Activated naive CD8-positive, alpha-beta T cell (primary cell): ENCODE results near the gene CCNYL1.

ENCODE experiments used
- H3K27ac Mint-ChIP-seq: one replicate; pipeline ENCODE4 v1.8.0; 2021; ENCODE audit warnings: mixed read lengths
- H3K27me3 Mint-ChIP-seq: one replicate; pipeline ENCODE4 v1.8.0; 2021; ENCODE audit warnings: mixed read lengths
- H3K36me3 Mint-ChIP-seq: one replicate; pipeline ENCODE4 v1.8.0; 2021; ENCODE audit warnings: mixed read lengths
- H3K4me1 Mint-ChIP-seq: one replicate; pipeline ENCODE4 v1.8.0; 2021; ENCODE audit warnings: low read depth, mixed read lengths
- H3K4me3 Mint-ChIP-seq: one replicate; pipeline ENCODE4 v1.8.0; 2021; ENCODE audit warnings: mild to moderate bottlenecking, mixed read lengths
- H3K9me3 Mint-ChIP-seq: one replicate; pipeline ENCODE4 v1.8.0; 2021; ENCODE audit warnings: low read depth, mixed read lengths

Gene CCNYL1

GRCh38 chr2:207710814-207711740, at the start of gene CCNYL1:
CCNYL1 (plus strand) TSS chr2:207711640; CDS start chr2:207711897, 257 bp downstream.
- Mint-ChIP-seq H3K4me3 (peak within 1 kb of the TSS; percentile 99), H3K27ac (peak within 1 kb of the TSS; percentile 77)

DNA sequence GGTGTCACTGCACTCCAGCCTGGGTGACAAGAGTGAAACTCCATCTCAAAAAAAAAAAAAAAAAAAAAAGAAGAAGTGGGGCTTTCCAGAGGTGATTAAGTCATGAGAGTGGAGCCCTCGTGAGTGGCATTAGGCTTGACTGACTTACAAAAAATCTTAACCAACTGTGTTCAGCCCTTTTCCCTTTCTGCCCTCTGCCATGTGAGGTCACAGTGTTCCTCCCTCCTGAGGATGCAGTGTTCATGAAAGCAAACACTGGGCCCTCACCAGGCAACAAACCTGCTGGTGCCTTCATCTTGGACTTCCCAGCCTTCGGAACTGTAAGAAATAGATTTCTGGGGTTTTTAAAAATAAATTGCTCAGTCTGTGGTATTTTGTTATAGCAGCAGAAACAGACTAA, 49.2 kb upstream of the CCNYL1 start:
- no peaks in the 10 kb centered on the region for H3K27me3 Mint-ChIP-seq
- H3K9me3 Mint-ChIP-seq = no peaks in the 10 kb centered on the region
- H3K4me3 Mint-ChIP-seq = no peak overlapping the region
- H3K27ac Mint-ChIP-seq = no peak overlapping the region
- no peaks in the 10 kb centered on the region for H3K36me3 Mint-ChIP-seq
- no peaks in the 10 kb centered on the region for H3K4me1 Mint-ChIP-seq

More at GRCh38 chr2:207710814-207711740, at the start of gene CCNYL1:
- Mint-ChIP-seq H3K36me3 (no peaks in the 10 kb centered on the region), H3K4me1 (peaks cover 27% of the 10 kb centered on the region), H3K9me3 (no peaks in the 10 kb centered on the region), H3K27me3 (peaks cover 2% of the 10 kb centered on the region)

DNA sequence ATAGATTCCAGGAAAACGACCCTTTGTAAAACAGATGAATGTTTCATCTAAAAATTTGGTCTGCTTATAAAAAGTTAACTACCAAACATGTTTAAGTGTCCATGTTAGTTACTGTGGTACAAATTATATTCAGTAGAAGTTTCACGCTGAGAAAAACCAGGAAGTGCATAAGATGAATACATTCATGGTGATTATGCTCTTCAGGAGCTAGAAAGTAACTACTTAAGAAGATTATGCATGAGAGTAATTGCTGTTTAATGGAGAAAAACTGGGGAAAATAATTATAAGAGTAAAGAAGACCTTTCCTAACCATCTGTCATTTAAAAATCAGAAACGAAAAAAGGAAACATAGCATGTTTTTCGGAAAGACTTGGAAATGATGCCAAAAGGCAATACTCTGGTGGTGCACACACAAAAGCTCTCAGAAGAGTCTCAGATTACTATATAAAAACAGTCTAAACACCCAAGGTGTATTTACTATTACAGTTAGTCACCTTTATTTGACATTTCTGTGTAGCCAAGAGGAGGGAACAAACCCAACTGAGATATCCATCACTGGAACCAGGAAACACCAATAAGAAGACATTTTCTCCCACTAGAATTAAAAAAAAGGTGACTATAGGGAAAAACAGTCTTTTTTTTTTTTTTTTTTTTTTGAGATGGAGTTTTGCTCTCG, 47.4 kb upstream of the CCNYL1 start:
- no peaks in the 10 kb centered on the region for H3K36me3 Mint-ChIP-seq
- H3K4me3 Mint-ChIP-seq = no peak overlapping the region
- H3K27me3 Mint-ChIP-seq = no peaks in the 10 kb centered on the region
- no peaks in the 10 kb centered on the region for H3K4me1 Mint-ChIP-seq
- H3K27ac Mint-ChIP-seq = no peak overlapping the region
- no peaks in the 10 kb centered on the region for H3K9me3 Mint-ChIP-seq

DNA sequence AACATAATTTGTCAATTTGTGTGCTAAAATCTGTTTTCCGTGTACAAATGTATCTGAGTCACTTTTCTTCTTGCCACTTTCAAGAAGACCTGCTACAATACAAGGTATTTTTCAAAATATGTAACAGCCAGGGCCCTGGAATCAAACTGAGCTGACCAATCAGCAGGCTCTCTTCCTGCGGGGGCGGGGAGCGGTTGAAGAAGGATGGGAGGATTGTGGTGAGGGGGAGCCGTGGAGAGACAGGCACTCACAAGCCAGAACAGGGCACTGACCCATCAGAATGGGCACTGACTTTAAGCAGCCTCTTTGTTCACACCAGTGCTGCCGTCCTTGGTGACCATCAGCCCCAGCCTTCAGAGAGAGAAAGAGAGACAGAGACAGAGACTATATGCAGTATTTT, 40.6 kb upstream of the CCNYL1 start:
- Mint-ChIP-seq H3K27me3 (no peaks in the 10 kb centered on the region), H3K9me3 (no peaks in the 10 kb centered on the region), H3K4me3 (no peak overlapping the region), H3K36me3 (no peaks in the 10 kb centered on the region), H3K27ac (no peak overlapping the region), H3K4me1 (no peaks in the 10 kb centered on the region)

GRCh38 chr2:207673431-207673830, 38.0 kb upstream of the CCNYL1 start:
- Mint-ChIP-seq H3K36me3 (no peaks in the 10 kb centered on the region), H3K9me3 (no peaks in the 10 kb centered on the region), H3K27me3 (no peaks in the 10 kb centered on the region), H3K27ac (no peak overlapping the region), H3K4me3 (no peak overlapping the region), H3K4me1 (no peaks in the 10 kb centered on the region)

GRCh38 chr2:207674266-207674774, 37.1 kb upstream of the CCNYL1 start:
- no peak overlapping the region for H3K4me3 Mint-ChIP-seq
- no peak overlapping the region for H3K27ac Mint-ChIP-seq
- H3K9me3 Mint-ChIP-seq = no peaks in the 10 kb centered on the region
- no peaks in the 10 kb centered on the region for H3K4me1 Mint-ChIP-seq
- no peaks in the 10 kb centered on the region for H3K36me3 Mint-ChIP-seq
- H3K27me3 Mint-ChIP-seq = no peaks in the 10 kb centered on the region

- Mint-ChIP-seq H3K27me3 (peaks cover 3% of the 10 kb centered on the region), H3K4me1 (no peaks in the 10 kb centered on the region), H3K36me3 (no peaks in the 10 kb centered on the region), H3K27ac (no peak overlapping the region), H3K9me3 (no peaks in the 10 kb centered on the region), H3K4me3 (no peak overlapping the region)
These were observed 36.6 kb upstream of the CCNYL1 start for GRCh38 chr2:207674826-207675225.

DNA sequence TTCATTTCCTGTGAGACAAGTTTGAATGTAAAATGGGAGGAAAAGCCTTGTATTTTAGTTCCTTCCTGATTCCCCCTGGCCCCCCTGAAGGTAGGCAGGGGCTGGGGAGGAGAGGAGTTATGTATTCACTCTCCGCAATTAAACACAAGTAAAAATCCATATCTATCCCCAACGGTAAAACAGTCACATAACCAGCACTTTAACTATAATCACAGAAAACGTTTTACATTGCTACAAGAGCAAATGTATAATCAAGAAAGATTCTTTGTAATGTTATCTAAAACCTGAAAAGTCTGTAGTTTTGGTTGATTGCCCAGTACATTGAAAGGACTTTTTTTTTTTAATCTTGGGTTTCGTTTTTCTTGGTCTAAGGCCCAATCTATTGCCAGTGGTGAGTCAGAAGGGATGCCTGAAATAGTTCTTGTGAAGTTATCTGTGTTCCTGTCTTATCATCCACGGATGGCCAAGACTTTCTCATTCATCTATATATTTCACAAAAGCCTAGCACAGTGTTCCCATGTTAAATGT, 34.5 kb upstream of the CCNYL1 start:
- no peak overlapping the region for H3K4me3 Mint-ChIP-seq

DNA sequence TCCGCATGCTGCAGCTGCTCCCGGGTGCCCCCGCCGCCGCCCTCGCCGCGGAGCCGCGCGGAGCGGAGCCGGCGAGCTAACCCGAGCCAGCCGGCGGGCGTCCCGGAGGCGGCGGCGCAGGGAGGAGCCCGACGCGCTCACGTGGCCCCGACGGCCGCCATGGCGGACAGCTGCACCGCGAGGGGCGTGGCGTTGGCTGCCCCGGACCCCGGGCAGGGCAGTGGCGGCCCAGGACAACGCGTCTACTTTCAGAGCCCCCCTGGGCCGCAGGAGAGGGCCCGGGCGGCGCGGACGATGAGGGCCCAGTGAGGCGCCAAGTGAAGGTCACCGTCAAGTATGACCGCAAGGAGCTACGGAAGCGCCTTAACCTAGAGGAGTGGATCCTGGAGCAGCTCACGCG, 30.0 kb upstream of the CCNYL1 start:
- Mint-ChIP-seq H3K9me3 (no peaks in the 10 kb centered on the region), H3K36me3 (no peaks in the 10 kb centered on the region), H3K27me3 (peaks cover 4% of the 10 kb centered on the region), H3K4me1 (no peaks in the 10 kb centered on the region), H3K27ac (no peak overlapping the region), H3K4me3 (no peak overlapping the region)

More for the DNA sequence above, 34.5 kb upstream of the CCNYL1 start:
- Mint-ChIP-seq H3K36me3 (no peaks in the 10 kb centered on the region), H3K4me1 (no peaks in the 10 kb centered on the region), H3K27ac (no peak overlapping the region), H3K9me3 (no peaks in the 10 kb centered on the region), H3K27me3 (peaks cover 3% of the 10 kb centered on the region)

DNA sequence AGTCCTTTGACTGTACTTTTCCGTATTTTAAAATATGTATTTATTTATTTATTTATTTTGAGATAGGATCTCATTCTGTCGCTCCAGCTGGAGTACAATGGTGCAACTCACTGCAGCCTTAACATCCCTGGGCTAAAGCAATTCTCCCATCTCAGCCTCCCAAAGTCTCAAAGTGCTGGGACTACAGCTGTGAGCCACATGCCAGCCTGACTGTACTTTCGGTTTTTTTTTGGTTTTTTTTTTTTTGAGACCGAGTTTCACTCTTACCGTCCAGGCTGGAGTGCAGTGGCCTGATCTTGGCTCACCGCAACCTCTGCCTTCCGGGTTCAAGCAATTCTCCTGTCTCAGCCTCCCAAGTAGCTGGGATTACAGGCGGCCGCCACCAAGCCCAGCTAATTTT, 28.9 kb upstream of the CCNYL1 start:
- H3K4me1 Mint-ChIP-seq = no peaks in the 10 kb centered on the region
- H3K27me3 Mint-ChIP-seq = peaks cover 4% of the 10 kb centered on the region
- H3K4me3 Mint-ChIP-seq = no peak overlapping the region
- no peaks in the 10 kb centered on the region for H3K36me3 Mint-ChIP-seq
- no peaks in the 10 kb centered on the region for H3K9me3 Mint-ChIP-seq
- H3K27ac Mint-ChIP-seq = no peak overlapping the region

DNA sequence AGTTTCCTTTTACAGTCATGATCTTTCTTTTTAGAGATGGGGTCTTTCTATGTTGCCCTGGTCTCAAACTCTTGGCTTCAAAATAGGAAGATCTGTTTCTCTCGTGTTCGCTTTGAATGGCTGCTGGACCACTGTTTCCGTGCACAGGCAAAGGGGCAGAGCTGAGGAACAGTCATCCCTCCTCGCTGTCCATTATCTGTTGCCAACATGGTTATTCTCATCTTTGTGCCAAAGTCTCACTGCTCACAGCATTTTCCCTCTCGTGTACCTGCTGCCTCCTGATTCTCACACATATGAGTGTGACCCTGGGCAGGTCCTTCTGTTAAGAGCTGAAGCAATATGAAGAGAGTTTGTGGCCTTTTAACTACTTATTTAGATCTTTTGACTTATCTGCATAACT, 28.0 kb upstream of the CCNYL1 start:
- peaks cover 4% of the 10 kb centered on the region for H3K27me3 Mint-ChIP-seq
- no peak overlapping the region for H3K4me3 Mint-ChIP-seq
- peaks cover under 1% of the 10 kb centered on the region for H3K4me1 Mint-ChIP-seq

GRCh38 chr2:207683879-207684627, 27.4 kb upstream of the CCNYL1 start:
- H3K9me3 Mint-ChIP-seq = no peaks in the 10 kb centered on the region
- no peaks in the 10 kb centered on the region for H3K36me3 Mint-ChIP-seq
- H3K4me1 Mint-ChIP-seq = peaks cover 2% of the 10 kb centered on the region
- H3K4me3 Mint-ChIP-seq = no peak overlapping the region
- H3K27ac Mint-ChIP-seq = no peak overlapping the region
- peaks cover 4% of the 10 kb centered on the region for H3K27me3 Mint-ChIP-seq

More for the DNA sequence above, 28.0 kb upstream of the CCNYL1 start:
- no peaks in the 10 kb centered on the region for H3K9me3 Mint-ChIP-seq
- no peaks in the 10 kb centered on the region for H3K36me3 Mint-ChIP-seq
- H3K27ac Mint-ChIP-seq = no peak overlapping the region

DNA sequence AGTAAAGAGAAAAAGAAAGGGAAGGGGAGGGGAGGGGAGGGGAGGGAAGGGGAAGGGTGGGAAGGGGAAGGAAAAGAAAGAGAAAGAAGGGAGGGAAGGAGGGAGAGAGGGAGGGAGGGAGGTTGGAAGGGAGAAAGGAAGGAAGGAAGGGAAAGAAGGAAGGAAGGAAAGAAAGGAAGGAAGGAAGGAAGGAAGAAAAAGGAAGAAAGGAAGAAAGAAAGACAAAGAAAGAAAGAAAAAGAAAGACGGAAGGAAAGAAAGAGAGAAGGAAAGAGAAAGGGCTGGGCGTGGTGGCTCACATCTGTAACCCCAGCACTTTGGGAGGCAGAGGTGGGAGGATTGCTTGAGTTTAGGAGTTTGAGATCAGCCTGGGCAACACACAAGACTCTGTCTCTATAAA, 24.6 kb upstream of the CCNYL1 start:
- Mint-ChIP-seq H3K36me3 (no peaks in the 10 kb centered on the region), H3K4me3 (no peak overlapping the region), H3K27me3 (peaks cover 1% of the 10 kb centered on the region), H3K9me3 (no peaks in the 10 kb centered on the region), H3K27ac (no peak overlapping the region), H3K4me1 (peaks cover 2% of the 10 kb centered on the region)

GRCh38 chr2:207688597-207688996, 22.8 kb upstream of the CCNYL1 start:
- peaks cover 1% of the 10 kb centered on the region for H3K27me3 Mint-ChIP-seq
- no peaks in the 10 kb centered on the region for H3K9me3 Mint-ChIP-seq
- peaks cover 4% of the 10 kb centered on the region for H3K4me1 Mint-ChIP-seq
- H3K36me3 Mint-ChIP-seq = no peaks in the 10 kb centered on the region
- peak overlapping the region; percentile 56 for H3K27ac Mint-ChIP-seq
- H3K4me3 Mint-ChIP-seq = no peak overlapping the region
